K562 (cell line): Measurements from ENCODE around the gene FARP1. TPM values are rescaled to one million over a fixed set of nuclear protein-coding genes. Genes with fewer than 3 reads are reported as not detected.

Experiments used
- ATAC-seq: fragments of 200-7000 bp; cut with Tn5 transposase; 3 replicates; pipeline ENCODE4 v1.9.1; 2020; ENCODE audit warnings: moderate library complexity
- BruUV-seq: library from RNA; stranded (reverse); fragments of 400-500 nt; replicated peaks from 2 replicates; lab custom pipeline; 2021; lab: Mats Ljungman, UMichigan
- CTCF ChIA-PET: fragments of 300-600 bp; formaldehyde crosslinking; extraction: SDS; loops from one replicate; lab custom pipeline; 2021; ENCODE audit warnings: low intra/inter-chr PET ratio; lab: Yijun Ruan, JAX
- POLR2A ChIA-PET: fragments of 300-600, 350-650 bp; sonication (Branson Sonifier 250); formaldehyde crosslinking; extraction: SDS; loops from one replicate; lab custom pipeline; 2021; ENCODE audit warnings: antibody characterized with exemption, inconsistent platforms; lab: Yijun Ruan, JAX
- DNase-seq, 4 experiments: peaks; one replicate each; pipeline versions ENCODE4 v3.0.0 to v3.0.0-alpha.2; 2011 to 2018; ENCODE audit warnings: low spot score in 3 of 4, mixed read lengths in 3 of 4; ENCODE audit errors: extremely low read depth in 1 of 4
- FAIRE-seq: peaks from 2 replicates; lab custom pipeline; 2011; peaks lifted over from hg19 to GRCh38; lab: Jason Lieb, UNC
- H2AFZ ChIP-seq: 2 replicates; pipeline ENCODE4 v1.6.0; 2011; ENCODE audit warnings: low read depth, low read length, control low read depth, inconsistent platforms
- H3K27ac ChIP-seq: fragments of 200-600 bp; 3 replicates; pipeline ENCODE4 v1.8.0; 2011; ENCODE audit warnings: low read depth, mild to moderate bottlenecking, control low read depth, inconsistent platforms, low read length, moderate library complexity, mixed read lengths; ENCODE audit errors: extremely low read depth
- H3K27me3 ChIP-seq, 2 experiments: fragments of 300-600 bp in 1 of 2; 2 replicates in 1 of 2; 3 replicates in 1 of 2; pipeline versions ENCODE4 v1.6.0 to v1.8.0; 2011; ENCODE audit warnings: inconsistent platforms in 2 of 2, low read length in 2 of 2, mild to moderate bottlenecking in 1 of 2, mixed read lengths in 1 of 2, moderate library complexity in 1 of 2; ENCODE audit not compliant: control insufficient read depth in 2 of 2, insufficient read depth in 2 of 2
- H3K36me3 ChIP-seq: fragments of 300-600 bp; 3 replicates; pipeline ENCODE4 v1.8.0; 2011; ENCODE audit warnings: mild to moderate bottlenecking, low read length, inconsistent platforms; ENCODE audit not compliant: control insufficient read depth, insufficient read depth
- H3K4me1 ChIP-seq, 2 experiments: fragments of 200-600 bp in 1 of 2; replicated peaks in 1 of 2; 2 replicates in 1 of 2; 3 replicates in 1 of 2; pipeline versions ENCODE4 v1.5.1 to v1.8.0; 2011; ENCODE audit warnings: inconsistent platforms in 2 of 2, low read length in 2 of 2, mild to moderate bottlenecking in 1 of 2, mixed read lengths in 1 of 2, moderate library complexity in 1 of 2; ENCODE audit not compliant: control insufficient read depth in 2 of 2, insufficient read depth in 2 of 2
- H3K4me2 ChIP-seq: 2 replicates; pipeline ENCODE4 v1.6.1; 2011; ENCODE audit warnings: low read length, control low read depth, inconsistent platforms, mixed read lengths; ENCODE audit not compliant: insufficient read depth
- H3K4me3 ChIP-seq: fragments of 200-600 bp; sonication (generic), shearing (Covaris generic); 2 replicates; pipeline ENCODE4 v1.5.1; 2016; ENCODE audit warnings: control low read depth, inconsistent platforms
- H3K79me2 ChIP-seq: fragments of 200-600 bp; 3 replicates; pipeline ENCODE4 v1.8.0; 2011; ENCODE audit warnings: low read length, inconsistent platforms; ENCODE audit not compliant: control insufficient read depth, insufficient read depth
- H3K9ac ChIP-seq, 2 experiments: 2 replicates each; pipeline versions ENCODE4 v1.6.0 to v1.6.1; 2011; ENCODE audit warnings: low read depth in 2 of 2, low read length in 2 of 2, control low read depth in 1 of 2, inconsistent platforms in 1 of 2, mild to moderate bottlenecking in 1 of 2, mixed read lengths in 1 of 2; ENCODE audit not compliant: insufficient read depth in 1 of 2
- H3K9me1 ChIP-seq: one replicate; pipeline ENCODE4 v1.6.0; 2011; ENCODE audit warnings: inconsistent platforms, mild to moderate bottlenecking, low read length, moderate library complexity; ENCODE audit not compliant: control insufficient read depth, insufficient read depth
- H3K9me3 ChIP-seq: replicated peaks from 2 replicates; pipeline ENCODE4 v1.5.1; 2011; ENCODE audit warnings: low read depth, low read length, inconsistent platforms; ENCODE audit not compliant: control insufficient read depth, insufficient read depth
- H4K20me1 ChIP-seq: replicated peaks from 2 replicates; pipeline ENCODE4 v1.6.1; 2011; ENCODE audit warnings: low read length, inconsistent platforms, mixed read lengths; ENCODE audit not compliant: control insufficient read depth, insufficient read depth
- BRD4 ChIP-seq: fragments of 200-600 bp; sonication (generic); IDR thresholded peaks from 2 replicates; pipeline ENCODE4 v1.6.1; 2017; ENCODE audit warnings: inconsistent platforms
- E2F5 ChIP-seq: sonication (generic); formaldehyde crosslinking; IDR thresholded peaks from 2 replicates; pipeline ENCODE4 v1.8.0; 2022; ENCODE audit warnings: mild to moderate bottlenecking, missing genetic modification reagents
- HMG20B ChIP-seq: fragments of 250-450 bp; sonication (Bioruptor Pico); IDR thresholded peaks from 2 replicates; pipeline ENCODE4 v1.5.0; 2021; ENCODE audit warnings: mild to moderate bottlenecking
- KAT2B ChIP-seq: IDR thresholded peaks from one replicate; pipeline ENCODE4 v1.6.1; 2012; ENCODE audit warnings: low read depth, mild to moderate bottlenecking, control low read depth, inconsistent platforms, low read length, moderate library complexity
- PML ChIP-seq: IDR thresholded peaks from 2 replicates; pipeline ENCODE4 v1.6.1; 2012; ENCODE audit warnings: low read length, inconsistent platforms
- POLR2H ChIP-seq: IDR thresholded peaks from 2 replicates; pipeline ENCODE4 v1.6.1; 2016; ENCODE audit warnings: missing genetic modification characterization, low read depth, mild to moderate bottlenecking, control low read depth, missing compliant biosample characterization, moderate library complexity
- YY1 ChIP-seq, 3 experiments: IDR thresholded peaks; 2 replicates each; pipeline ENCODE4 v1.6.1; 2011; ENCODE audit warnings: low read length in 2 of 3, mild to moderate bottlenecking in 2 of 3, moderate library complexity in 2 of 3, borderline replicate concordance in 1 of 3, control low read depth in 1 of 3, low read depth in 1 of 3; ENCODE audit not compliant: insufficient read depth in 3 of 3, insufficient replicate concordance in 2 of 3, control insufficient read depth in 1 of 3, insufficient read length in 1 of 3; ENCODE audit errors: extremely low read depth in 1 of 3
- ZFP1 ChIP-seq: fragments of 450-650 bp; formaldehyde crosslinking; IDR thresholded peaks from 2 replicates; pipeline ENCODE4 v1.4.0; 2020; ENCODE audit warnings: mild to moderate bottlenecking, mixed read lengths
- ZNF24 ChIP-seq: fragments of 450-650 bp; IDR thresholded peaks from 2 replicates; pipeline ENCODE4 v1.6.1; 2016
- WGBS: fragments of 100-300 bp; shearing (Covaris generic); methylation state at CpG from one replicate; pipeline ENCODE4 v1.1.6; 2016; ENCODE audit warnings: low coverage, mixed read lengths; ENCODE audit not compliant: insufficient coverage; ENCODE audit errors: missing lambda C conversion rate; 5-methylcytosine and 5-hydroxymethylcytosine counted together
- in situ Hi-C: fragments of 300-500 bp; cut with MboI; formaldehyde crosslinking; loops from 4 replicates; pipeline ENCODE4 v1.15.0; 2018; ENCODE audit warnings: inconsistent platforms, mixed read lengths
- intact Hi-C: fragments of 100-400 bp; cut with micrococcal nuclease; formaldehyde crosslinking; loops from 2 replicates; pipeline ENCODE4 v1.14.2; 2022
- polyA plus RNA-seq, 8 experiments: library from polyadenylated mRNA; depleted of rRNA in 4 of 8; stranded (reverse) in 5 of 8; unstranded in 3 of 8; fragments of >200 nt; fragmentation: Nextera tagmentation in 2 of 8; fragmentation: Illumina TruSeq in 1 of 8; extraction: Ambion mirVana in 2 of 8; extraction: Trizol in 1 of 8; gene quantifications; 2 replicates each; pipeline versions ENCODE4 v1.2.1 to v1.2.3, GENCODE V29; 2011 to 2014; ENCODE audit warnings: inconsistent platforms in 1 of 8, missing spikeins in 1 of 8
- total RNA-seq, 7 experiments: library from RNA; depleted of rRNA in 6 of 7; stranded (reverse); fragments of >200 nt in 6 of 7; fragmentation: Illumina TruSeq in 2 of 7; extraction: Trizol in 2 of 7; gene quantifications; 2 replicates each; pipeline versions ENCODE4 v1.2.1 to v1.2.3, GENCODE V29; 2011 to 2021; ENCODE audit warnings: low replicate concordance in 1 of 7

Gene FARP1
- total and polyA plus RNA-seq, 9 of the 15 experiments (the other 6 are each of a cell fraction or from before 2014, with no cell fraction given): 0.03 to 0.29 (median 0.05) TPM; not detected in 3

- ATAC-seq (no peak), DNase-seq (no peak), FAIRE-seq (no peak)
- Histone ChIP-seq H3K9me1 (no peaks in the 10 kb centered on the region), H3K4me2 (no peak overlapping the region), H2AFZ (no peak overlapping the region), H3K79me2 (peaks cover 38% of the 10 kb centered on the region), H3K9me3 (no peaks in the 10 kb centered on the region), H4K20me1 (peaks cover 11% of the 10 kb centered on the region), H3K4me1 (peaks cover 28 to 33% of the 10 kb centered on the region in 2 experiments), H3K27me3 (no peaks in the 10 kb centered on the region), H3K27ac (no peak overlapping the region), H3K9ac (no peak overlapping the region), H3K36me3 (peaks cover 41% of the 10 kb centered on the region), H3K4me3 (no peak overlapping the region)
- intact Hi-C loops (loop anchor here (5.0 kb wide), 1 partner anchor 98 kb away; no protein-coding TSS in a partner anchor), in situ Hi-C loops (no loop called here)
- CTCF ChIA-PET: no interaction called here
- POLR2A ChIA-PET: no interaction called here
- no TSS peak for BruUV-seq
- TF ChIP-seq ZNF24 (no peak), BRD4 (no peak), ZFP1 (no peak), PML (no peak), POLR2H (tag) (no peak), YY1 (IDR thresholded peaks at IDR 0.05; ENCODE audit: borderline replicate concordance in 1 of 3, control insufficient read depth in 1 of 3, extremely low read depth in 1 of 3, insufficient read depth in 3 of 3, insufficient read length in 1 of 3, insufficient replicate concordance in 2 of 3, low read depth in 1 of 3, low read length in 2 of 3) (no peak), HMG20B (CRISPR knock-in tag) (no peak), E2F5 (CRISPR knock-in tag) (no peak), KAT2B (no peak)
- WGBS: 94% methylated on average over 10 of the region's 24 CpGs
Observed at GRCh38 chr13:98474761-98475160, 331.9 kb downstream of the FARP1 start.
